Osteoblast (primary cell): ENCODE results near the gene TAOK1. TPM values are rescaled to one million over a fixed set of nuclear protein-coding genes. Genes with fewer than 3 reads are reported as not detected.
"Not testable (repeated sequence)": the region's sequence is repeated elsewhere in the genome, so short reads cannot be mapped to it uniquely, and the experiment has no call there.

Experiments used
- DNase-seq: peaks from one replicate; pipeline ENCODE4 v3.0.0; 2011; ENCODE audit warnings: low spot score, mixed read lengths; ENCODE audit not compliant: insufficient read length; ENCODE audit errors: missing footprints
- H2AFZ ChIP-seq: 2 replicates; pipeline ENCODE4 v1.6.0; 2011; ENCODE audit warnings: mild to moderate bottlenecking, low read length
- H3K27ac ChIP-seq: 2 replicates; pipeline ENCODE4 v1.5.1; 2011; ENCODE audit warnings: mild to moderate bottlenecking, low read depth, low read length, moderate library complexity
- H3K27me3 ChIP-seq: 2 replicates; pipeline ENCODE4 v1.6.0; 2012; ENCODE audit warnings: mild to moderate bottlenecking, control low read depth, inconsistent platforms, low read length, moderate library complexity; ENCODE audit not compliant: insufficient read depth
- H3K36me3 ChIP-seq: 2 replicates; pipeline ENCODE4 v1.5.1; 2011; ENCODE audit warnings: mild to moderate bottlenecking, low read length, control low read depth, moderate library complexity; ENCODE audit not compliant: insufficient read depth
- H3K4me1 ChIP-seq: 2 replicates; pipeline ENCODE4 v1.5.1; 2011; ENCODE audit warnings: mild to moderate bottlenecking, low read length, control low read depth, moderate library complexity; ENCODE audit not compliant: insufficient read depth
- H3K4me2 ChIP-seq: 2 replicates; pipeline ENCODE4 v1.6.0; 2011; ENCODE audit warnings: mild to moderate bottlenecking, low read length; ENCODE audit not compliant: insufficient read depth
- H3K4me3 ChIP-seq: fragments of 200-600 bp; sonication (generic); 3 replicates; pipeline ENCODE4 v1.5.1; 2012; ENCODE audit warnings: mild to moderate bottlenecking, low read length, inconsistent platforms; ENCODE audit not compliant: insufficient read depth
- H3K79me2 ChIP-seq: 2 replicates; pipeline ENCODE4 v1.6.0; 2012; ENCODE audit warnings: mild to moderate bottlenecking, low read length, control low read depth, inconsistent platforms; ENCODE audit not compliant: insufficient read depth
- H3K9me3 ChIP-seq: 2 replicates; pipeline ENCODE4 v1.5.1; 2011; ENCODE audit warnings: low read depth, low read length, control low read depth
- H4K20me1 ChIP-seq: 2 replicates; pipeline ENCODE4 v1.6.0; 2012; ENCODE audit warnings: mild to moderate bottlenecking, low read length, control low read depth; ENCODE audit not compliant: insufficient read depth
- total RNA-seq: library from RNA; depleted of rRNA; stranded (reverse); fragments of >200 nt; gene quantifications from 2 replicates; pipeline ENCODE4 v1.2.3, GENCODE V29; 2012
- TF ChIP-seq, protein P1 (sequence below): IDR thresholded peaks from 2 replicates; pipeline ENCODE4 v1.5.1; 2011; ENCODE audit warnings: mild to moderate bottlenecking, low read depth, low read length, moderate library complexity; ENCODE audit errors: extremely low read depth

The TAOK1 gene
- total RNA-seq, 1 donor, result 68.4 TPM

DNA sequence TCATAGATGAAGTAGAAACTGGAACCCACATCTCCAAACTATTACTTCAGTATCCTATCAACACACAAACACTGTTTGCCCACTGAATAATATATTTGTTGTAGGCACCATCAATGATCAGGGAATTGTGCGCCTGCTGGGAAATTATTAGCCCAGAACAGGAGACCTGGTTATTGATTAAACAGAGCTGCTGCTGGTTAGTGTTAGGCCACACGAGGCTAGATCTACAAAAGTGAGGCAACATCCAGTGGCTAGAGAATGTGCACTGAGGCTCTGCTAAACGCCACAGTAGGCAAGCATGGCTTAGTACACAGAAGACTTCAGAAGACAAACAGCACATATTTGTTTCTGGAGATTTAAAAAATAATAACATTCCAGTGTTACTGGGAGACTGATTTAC lies 165.7 kb downstream of the TAOK1 start:
- Histone ChIP-seq H3K4me1 (peaks cover 7% of the 10 kb centered on the region), H3K79me2 (no peaks in the 10 kb centered on the region), H3K9me3 (no peaks in the 10 kb centered on the region), H2AFZ (no peak overlapping the region), H3K27ac (no peak overlapping the region), H4K20me1 (no peaks in the 10 kb centered on the region), H3K4me2 (no peak overlapping the region), H3K4me3 (no peak overlapping the region), H3K27me3 (no peaks in the 10 kb centered on the region), H3K36me3 (no peaks in the 10 kb centered on the region)
- TF ChIP-seq, protein P1, sequence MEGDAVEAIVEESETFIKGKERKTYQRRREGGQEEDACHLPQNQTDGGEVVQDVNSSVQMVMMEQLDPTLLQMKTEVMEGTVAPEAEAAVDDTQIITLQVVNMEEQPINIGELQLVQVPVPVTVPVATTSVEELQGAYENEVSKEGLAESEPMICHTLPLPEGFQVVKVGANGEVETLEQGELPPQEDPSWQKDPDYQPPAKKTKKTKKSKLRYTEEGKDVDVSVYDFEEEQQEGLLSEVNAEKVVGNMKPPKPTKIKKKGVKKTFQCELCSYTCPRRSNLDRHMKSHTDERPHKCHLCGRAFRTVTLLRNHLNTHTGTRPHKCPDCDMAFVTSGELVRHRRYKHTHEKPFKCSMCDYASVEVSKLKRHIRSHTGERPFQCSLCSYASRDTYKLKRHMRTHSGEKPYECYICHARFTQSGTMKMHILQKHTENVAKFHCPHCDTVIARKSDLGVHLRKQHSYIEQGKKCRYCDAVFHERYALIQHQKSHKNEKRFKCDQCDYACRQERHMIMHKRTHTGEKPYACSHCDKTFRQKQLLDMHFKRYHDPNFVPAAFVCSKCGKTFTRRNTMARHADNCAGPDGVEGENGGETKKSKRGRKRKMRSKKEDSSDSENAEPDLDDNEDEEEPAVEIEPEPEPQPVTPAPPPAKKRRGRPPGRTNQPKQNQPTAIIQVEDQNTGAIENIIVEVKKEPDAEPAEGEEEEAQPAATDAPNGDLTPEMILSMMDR, result no peak
- DNase-seq, result peak; percentile 34

DNA sequence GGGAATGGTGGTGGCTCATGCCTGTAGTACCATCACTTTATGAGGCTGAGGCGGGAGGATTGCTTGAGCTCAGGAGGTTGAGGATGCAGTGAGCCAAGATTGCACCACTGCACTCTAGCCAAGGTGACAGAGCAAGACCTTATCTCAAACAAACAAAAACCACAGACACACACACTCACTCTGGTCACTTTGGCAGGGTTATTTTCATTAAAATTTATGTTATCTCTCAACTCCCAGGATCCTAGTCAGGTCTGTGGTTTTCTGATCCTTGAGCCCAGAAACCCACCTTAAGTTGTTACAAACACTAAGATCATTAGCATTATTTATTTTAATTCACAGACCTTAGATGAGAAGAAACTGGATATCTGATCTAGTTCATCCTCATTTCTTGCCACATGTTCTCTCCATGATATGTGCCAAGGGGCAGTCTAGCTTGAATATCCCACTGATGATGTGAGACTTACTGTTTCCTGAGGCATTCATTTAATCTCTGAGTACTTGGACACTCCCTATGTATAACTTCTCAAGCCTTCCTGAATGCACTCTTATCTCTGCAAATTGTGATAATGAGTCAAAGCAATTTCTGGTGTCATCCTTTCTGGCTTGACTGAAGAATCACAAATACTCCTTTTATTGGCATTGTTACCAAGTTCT lies 167.0 kb downstream of the TAOK1 start:
- TF ChIP-seq, protein P1, result no peak
- H2AFZ ChIP-seq, result no peak overlapping the region

DNA sequence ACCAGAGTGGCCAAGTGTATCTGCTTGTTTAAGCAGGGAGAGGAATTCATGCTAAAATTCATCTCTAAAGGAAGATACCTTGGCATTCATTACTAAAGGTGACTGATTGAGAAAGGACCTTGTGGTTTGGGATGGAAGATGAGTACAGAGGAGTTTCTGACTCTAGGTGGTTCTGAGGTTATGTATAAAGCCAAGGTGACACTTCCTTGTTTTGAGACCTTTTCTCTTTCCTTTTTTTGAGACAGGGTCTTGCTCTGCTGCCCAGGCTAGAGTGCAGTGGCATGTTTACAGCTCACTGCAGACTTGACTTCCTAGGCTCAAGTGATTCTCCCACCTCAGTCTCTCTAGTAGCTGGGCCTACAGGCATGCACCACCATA lies 167.6 kb downstream of the TAOK1 start:
- H3K79me2 ChIP-seq, result no peaks in the 10 kb centered on the region
- H3K4me1 ChIP-seq, result peaks cover 7% of the 10 kb centered on the region
- H4K20me1 ChIP-seq, result peaks cover 5% of the 10 kb centered on the region
- TF ChIP-seq, protein P1, result no peak
- no peak for DNase-seq
- no peak overlapping the region for H3K4me3 ChIP-seq
- H3K36me3 ChIP-seq, result peaks cover 3% of the 10 kb centered on the region
- no peaks in the 10 kb centered on the region for H3K27me3 ChIP-seq
- H2AFZ ChIP-seq, result no peak overlapping the region
- H3K9me3 ChIP-seq, result no peaks in the 10 kb centered on the region
- H3K27ac ChIP-seq, result no peak overlapping the region
- no peak overlapping the region for H3K4me2 ChIP-seq

More for the DNA sequence above, 167.0 kb downstream of the TAOK1 start:
- no peaks in the 10 kb centered on the region for H3K79me2 ChIP-seq
- H3K4me2 ChIP-seq, result no peak overlapping the region
- no peaks in the 10 kb centered on the region for H3K36me3 ChIP-seq
- no peaks in the 10 kb centered on the region for H3K27me3 ChIP-seq
- peak overlapping the region; percentile 37 for H3K27ac ChIP-seq
- peak; percentile 91 for DNase-seq
- H3K4me1 ChIP-seq, result peaks cover 7% of the 10 kb centered on the region
- H3K9me3 ChIP-seq, result no peaks in the 10 kb centered on the region
- H3K4me3 ChIP-seq, result no peak overlapping the region
- H4K20me1 ChIP-seq, result peaks cover 5% of the 10 kb centered on the region

DNA sequence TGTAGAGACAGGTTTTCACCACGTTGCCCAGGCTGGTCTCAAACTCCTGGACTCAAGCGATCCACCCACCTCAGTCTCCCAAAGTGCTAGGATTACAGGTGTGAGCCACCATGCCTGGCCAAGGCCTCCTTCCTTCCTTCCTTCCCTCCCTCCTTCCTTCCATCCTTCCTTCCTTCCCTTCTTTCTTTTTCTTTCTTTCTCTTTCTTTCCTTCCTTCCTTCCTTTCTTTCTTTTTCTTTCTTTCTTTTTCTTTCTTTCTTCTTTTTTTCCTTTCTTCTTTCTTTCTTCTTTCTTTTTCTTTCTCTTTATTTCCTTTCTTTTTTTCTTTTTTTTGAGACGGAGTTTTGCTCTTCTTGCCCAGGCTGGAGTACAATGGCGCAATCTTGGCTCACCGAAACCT lies 168.0 kb downstream of the TAOK1 start:
- H3K4me1 ChIP-seq, H3K4me2 ChIP-seq, H3K4me3 ChIP-seq, H3K36me3 ChIP-seq, H3K27me3 ChIP-seq, H3K27ac ChIP-seq, H3K9me3 ChIP-seq, H2AFZ ChIP-seq, H4K20me1 ChIP-seq, H3K79me2 ChIP-seq, DNase-seq: not testable (repeated sequence)
